Activated CD4-positive, alpha-beta T cell treated with anti-CD3 and anti-CD28 coated beads, Interleukin-2, amount 50 U/mL, for 16 hours (primary cell): ENCODE measurements around the gene P4HA3.

ENCODE experiments used
- DNase-seq: peaks from one replicate; pipeline ENCODE4 v3.0.0-alpha.2; 2020

P4HA3 gene

GRCh38 chr11:74316772-74317505, 5.5 kb upstream of the P4HA3 start:
- no peak for DNase-seq

- no peak for DNase-seq
Measured at GRCh38 chr11:74312326-74312725, 886 bp upstream of the P4HA3 start.

- no peak for DNase-seq
Measured at GRCh38 chr11:74310857-74311256, 583 bp downstream of the P4HA3 start.

GRCh38 chr11:74307434-74307833, 4.0 kb downstream of the P4HA3 start:
- DNase-seq: no peak

- no peak for DNase-seq
Measured at GRCh38 chr11:74306435-74307175, 4.8 kb downstream of the P4HA3 start.

GRCh38 chr11:74299015-74299414, 12.4 kb downstream of the P4HA3 start:
- no peak for DNase-seq

GRCh38 chr11:74297484-74297883, 14.0 kb downstream of the P4HA3 start:
- DNase-seq: no peak

GRCh38 chr11:74288911-74289310, 22.5 kb downstream of the P4HA3 start:
- DNase-seq: no peak

- DNase-seq: peak; percentile 28
Measured at GRCh38 chr11:74288161-74288560, 23.3 kb downstream of the P4HA3 start.

- no peak for DNase-seq
Measured at GRCh38 chr11:74284466-74284865, 27.0 kb downstream of the P4HA3 start.

- no peak for DNase-seq
Measured at GRCh38 chr11:74283580-74284180, 27.8 kb downstream of the P4HA3 start.

- no peak for DNase-seq
Measured at GRCh38 chr11:74282914-74283371, 28.5 kb downstream of the P4HA3 start.

GRCh38 chr11:74282421-74282820, 29.0 kb downstream of the P4HA3 start:
- no peak for DNase-seq

GRCh38 chr11:74280494-74280893, 30.9 kb downstream of the P4HA3 start:
- no peak for DNase-seq

GRCh38 chr11:74279256-74279655, 32.2 kb downstream of the P4HA3 start:
- no peak for DNase-seq

GRCh38 chr11:74278721-74279161, 32.7 kb downstream of the P4HA3 start:
- DNase-seq: no peak

- no peak for DNase-seq
Measured at GRCh38 chr11:74278103-74278502, 33.3 kb downstream of the P4HA3 start.

GRCh38 chr11:74276581-74276980, 34.9 kb downstream of the P4HA3 start:
- DNase-seq: no peak

GRCh38 chr11:74272276-74272675, 39.2 kb downstream of the P4HA3 start:
- DNase-seq: no peak

- peak; percentile 12 for DNase-seq
Measured at GRCh38 chr11:74269161-74269811, 42.2 kb downstream of the P4HA3 start.

- DNase-seq: no peak
Measured at GRCh38 chr11:74268456-74268855, 43.0 kb downstream of the P4HA3 start.

GRCh38 chr11:74267014-74267413, 44.4 kb downstream of the P4HA3 start:
- DNase-seq: no peak

- DNase-seq: no peak
Measured at GRCh38 chr11:74265256-74265655, 46.2 kb downstream of the P4HA3 start.
